Ishikawa (cell line): ENCODE results near the gene IL19.

Experiments
- CEBPB ChIP-seq: IDR thresholded peaks from 2 replicates; pipeline ENCODE4 v1.6.1; 2012
- CREB1 ChIP-seq: IDR thresholded peaks from 2 replicates; pipeline ENCODE4 v1.6.1; 2012; ENCODE audit warnings: low read depth
- EGR1 ChIP-seq: IDR thresholded peaks from 2 replicates; pipeline ENCODE4 v1.6.1; 2012
- EP300 ChIP-seq: IDR thresholded peaks from 2 replicates; pipeline ENCODE4 v1.6.1; 2012; ENCODE audit warnings: borderline replicate concordance
- FOXM1 ChIP-seq: IDR thresholded peaks from 2 replicates; pipeline ENCODE4 v1.6.1; 2012; ENCODE audit warnings: low read depth, borderline replicate concordance
- NFIC ChIP-seq: IDR thresholded peaks from 2 replicates; pipeline ENCODE4 v1.6.1; 2012
- RAD21 ChIP-seq: IDR thresholded peaks from 2 replicates; pipeline ENCODE4 v1.6.1; 2012; ENCODE audit warnings: low read depth
- TAF1 ChIP-seq: IDR thresholded peaks from 2 replicates; pipeline ENCODE4 v1.6.1; 2012; ENCODE audit warnings: low read depth, mild to moderate bottlenecking
- TCF12 ChIP-seq: IDR thresholded peaks from 2 replicates; pipeline ENCODE4 v1.6.1; 2012; ENCODE audit warnings: low read depth
- TEAD4 ChIP-seq: IDR thresholded peaks from 2 replicates; pipeline ENCODE4 v1.6.1; 2012
- YY1 ChIP-seq: IDR thresholded peaks from 2 replicates; pipeline ENCODE4 v1.6.1; 2012; ENCODE audit warnings: low read depth
- ZBTB7A ChIP-seq: IDR thresholded peaks from 2 replicates; pipeline ENCODE4 v1.6.1; 2012; ENCODE audit warnings: low read depth
- TF ChIP-seq, protein P1 (sequence below): IDR thresholded peaks from 2 replicates; pipeline ENCODE4 v1.6.1; 2012; ENCODE audit warnings: low read depth, mild to moderate bottlenecking
- TF ChIP-seq, protein P2 (sequence below): IDR thresholded peaks from 2 replicates; pipeline ENCODE4 v1.6.1; 2012
- TF ChIP-seq, protein P3 (sequence below): IDR thresholded peaks from 2 replicates; pipeline ENCODE4 v1.6.1; 2012

IL19 gene

DNA sequence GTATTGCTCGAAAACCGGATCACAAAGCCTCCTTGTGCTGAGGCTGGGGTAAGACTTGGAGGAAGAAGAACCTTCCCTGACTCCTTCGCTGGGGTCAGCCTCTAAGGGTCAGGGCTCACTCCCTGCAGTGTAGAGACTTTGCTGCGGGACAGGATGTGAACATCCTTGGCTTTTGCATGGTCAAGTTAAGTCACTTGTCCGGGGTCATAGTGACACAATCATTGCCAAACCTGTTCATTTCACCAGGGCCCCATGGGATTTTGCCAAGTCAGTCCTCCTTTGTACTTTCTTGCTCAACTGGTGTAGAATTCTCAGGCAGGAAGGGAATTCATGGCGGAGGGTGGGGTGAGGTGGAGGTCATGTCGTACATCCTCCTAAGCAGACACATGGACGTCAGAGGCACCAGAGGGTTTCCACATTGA lies 26.4 kb downstream of the IL19 start:
- TF ChIP-seq ZBTB7A (no peak), YY1 (no peak), EGR1 (no peak), RAD21 (no peak), TEAD4 (no peak), TCF12 (no peak), TAF1 (no peak), EP300 (no peak), CREB1 (no peak)
- TF ChIP-seq, protein P1, sequence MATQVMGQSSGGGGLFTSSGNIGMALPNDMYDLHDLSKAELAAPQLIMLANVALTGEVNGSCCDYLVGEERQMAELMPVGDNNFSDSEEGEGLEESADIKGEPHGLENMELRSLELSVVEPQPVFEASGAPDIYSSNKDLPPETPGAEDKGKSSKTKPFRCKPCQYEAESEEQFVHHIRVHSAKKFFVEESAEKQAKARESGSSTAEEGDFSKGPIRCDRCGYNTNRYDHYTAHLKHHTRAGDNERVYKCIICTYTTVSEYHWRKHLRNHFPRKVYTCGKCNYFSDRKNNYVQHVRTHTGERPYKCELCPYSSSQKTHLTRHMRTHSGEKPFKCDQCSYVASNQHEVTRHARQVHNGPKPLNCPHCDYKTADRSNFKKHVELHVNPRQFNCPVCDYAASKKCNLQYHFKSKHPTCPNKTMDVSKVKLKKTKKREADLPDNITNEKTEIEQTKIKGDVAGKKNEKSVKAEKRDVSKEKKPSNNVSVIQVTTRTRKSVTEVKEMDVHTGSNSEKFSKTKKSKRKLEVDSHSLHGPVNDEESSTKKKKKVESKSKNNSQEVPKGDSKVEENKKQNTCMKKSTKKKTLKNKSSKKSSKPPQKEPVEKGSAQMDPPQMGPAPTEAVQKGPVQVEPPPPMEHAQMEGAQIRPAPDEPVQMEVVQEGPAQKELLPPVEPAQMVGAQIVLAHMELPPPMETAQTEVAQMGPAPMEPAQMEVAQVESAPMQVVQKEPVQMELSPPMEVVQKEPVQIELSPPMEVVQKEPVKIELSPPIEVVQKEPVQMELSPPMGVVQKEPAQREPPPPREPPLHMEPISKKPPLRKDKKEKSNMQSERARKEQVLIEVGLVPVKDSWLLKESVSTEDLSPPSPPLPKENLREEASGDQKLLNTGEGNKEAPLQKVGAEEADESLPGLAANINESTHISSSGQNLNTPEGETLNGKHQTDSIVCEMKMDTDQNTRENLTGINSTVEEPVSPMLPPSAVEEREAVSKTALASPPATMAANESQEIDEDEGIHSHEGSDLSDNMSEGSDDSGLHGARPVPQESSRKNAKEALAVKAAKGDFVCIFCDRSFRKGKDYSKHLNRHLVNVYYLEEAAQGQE = no peak
- TF ChIP-seq, protein P2, sequence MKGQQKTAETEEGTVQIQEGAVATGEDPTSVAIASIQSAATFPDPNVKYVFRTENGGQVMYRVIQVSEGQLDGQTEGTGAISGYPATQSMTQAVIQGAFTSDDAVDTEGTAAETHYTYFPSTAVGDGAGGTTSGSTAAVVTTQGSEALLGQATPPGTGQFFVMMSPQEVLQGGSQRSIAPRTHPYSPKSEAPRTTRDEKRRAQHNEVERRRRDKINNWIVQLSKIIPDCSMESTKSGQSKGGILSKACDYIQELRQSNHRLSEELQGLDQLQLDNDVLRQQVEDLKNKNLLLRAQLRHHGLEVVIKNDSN = no peak

DNA sequence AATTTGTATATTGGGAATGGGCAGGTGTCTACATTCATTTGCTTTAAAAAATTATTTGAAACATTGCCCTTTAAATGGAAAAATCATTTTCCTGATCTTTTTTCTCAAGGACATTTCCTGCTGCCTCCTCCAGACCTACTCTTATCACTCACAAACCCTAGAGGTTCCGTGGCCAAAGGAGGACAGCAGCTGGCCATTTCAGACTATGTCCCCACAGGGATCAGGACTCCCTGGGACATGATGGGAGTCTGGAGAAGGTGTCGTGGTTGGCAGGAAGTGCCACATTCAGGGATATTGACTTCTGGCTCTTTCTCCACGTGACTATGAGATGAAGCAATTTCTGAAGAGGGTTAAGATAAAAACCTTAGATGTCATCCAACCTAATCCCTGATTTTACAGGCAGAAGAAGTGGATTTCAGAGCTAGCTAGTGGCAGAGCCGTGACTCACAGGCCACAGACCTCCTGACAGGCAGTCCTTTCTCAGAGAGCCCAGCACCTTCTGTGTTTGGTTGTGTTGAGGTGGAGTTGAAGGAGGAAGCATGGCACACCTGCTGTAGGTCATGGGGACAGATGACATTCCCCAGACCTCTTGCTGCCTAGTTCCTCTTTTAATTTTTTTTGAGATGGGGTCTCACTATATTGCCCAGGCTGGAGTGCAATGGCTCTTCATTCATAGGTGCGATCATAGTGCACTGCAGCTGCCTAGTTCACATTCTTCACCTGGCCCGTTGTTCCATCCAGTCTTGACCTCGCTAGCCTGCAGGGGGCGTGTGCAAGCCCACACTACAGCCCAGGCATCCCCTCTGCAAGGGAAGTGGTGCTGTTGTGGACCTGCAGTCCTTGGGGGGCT lies 27.2 kb downstream of the IL19 start:
- TF ChIP-seq RAD21 = peak; percentile 39; the same call in 1 of the 2 replicates
- no peak for TF ChIP-seq EP300

DNA sequence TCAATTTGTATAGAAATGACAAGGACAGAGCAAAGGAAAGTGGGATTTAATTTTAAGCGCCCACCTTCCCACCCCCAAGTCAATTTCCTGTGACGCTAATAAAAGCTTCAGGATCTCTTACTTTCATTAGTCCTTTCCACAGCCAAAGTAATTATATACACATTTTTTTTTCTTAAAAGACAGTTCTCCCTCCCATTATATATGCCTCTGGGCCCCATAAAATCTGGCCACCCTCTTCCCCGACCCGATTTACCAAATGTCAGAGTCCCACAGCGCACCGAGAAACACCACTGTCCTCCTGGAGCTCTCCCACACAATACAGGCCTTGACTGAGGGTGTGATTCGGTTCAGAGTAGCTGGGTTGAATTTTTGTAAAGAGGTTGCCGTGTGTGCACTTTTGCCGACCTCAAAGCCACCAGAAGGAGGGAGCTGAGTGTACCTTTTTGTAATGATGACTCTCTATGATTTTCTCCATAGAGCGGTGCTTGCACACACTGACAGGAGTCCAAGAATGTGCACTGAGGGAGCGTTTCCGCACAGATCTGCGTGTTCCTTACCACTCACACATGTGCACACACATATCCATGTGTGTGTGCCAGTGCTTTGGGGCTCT lies 27.9 kb downstream of the IL19 start:
- TF ChIP-seq, protein P1 = no peak
- TF ChIP-seq TCF12 (no peak), EGR1 (no peak), ZBTB7A (no peak), CEBPB (no peak), RAD21 (no peak), NFIC (no peak), CREB1 (no peak), YY1 (no peak), TAF1 (no peak), EP300 (no peak)
- TF ChIP-seq, protein P2 = no peak
- TF ChIP-seq, protein P3, sequence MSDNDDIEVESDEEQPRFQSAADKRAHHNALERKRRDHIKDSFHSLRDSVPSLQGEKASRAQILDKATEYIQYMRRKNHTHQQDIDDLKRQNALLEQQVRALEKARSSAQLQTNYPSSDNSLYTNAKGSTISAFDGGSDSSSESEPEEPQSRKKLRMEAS = no peak

DNA sequence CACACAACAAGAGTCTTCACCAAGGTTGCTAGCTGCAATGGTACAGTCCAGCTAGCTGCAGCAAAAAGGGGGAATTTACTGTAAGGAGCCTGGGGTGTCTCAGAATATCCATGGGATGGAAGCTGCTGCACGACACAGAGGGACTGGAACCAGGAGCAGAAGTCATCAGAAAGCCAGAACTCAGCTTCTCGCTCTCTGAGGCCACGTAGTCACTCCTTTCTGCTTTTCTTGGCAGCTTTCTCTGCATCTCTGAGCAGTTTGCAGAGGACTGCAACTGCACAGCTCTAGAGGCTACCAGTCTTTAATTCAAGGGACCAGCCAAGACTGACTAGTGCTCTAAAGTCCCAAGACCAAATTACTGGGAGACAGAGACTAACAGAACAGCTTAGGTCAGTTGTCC lies 28.7 kb downstream of the IL19 start:
- TF ChIP-seq FOXM1 = no peak

DNA sequence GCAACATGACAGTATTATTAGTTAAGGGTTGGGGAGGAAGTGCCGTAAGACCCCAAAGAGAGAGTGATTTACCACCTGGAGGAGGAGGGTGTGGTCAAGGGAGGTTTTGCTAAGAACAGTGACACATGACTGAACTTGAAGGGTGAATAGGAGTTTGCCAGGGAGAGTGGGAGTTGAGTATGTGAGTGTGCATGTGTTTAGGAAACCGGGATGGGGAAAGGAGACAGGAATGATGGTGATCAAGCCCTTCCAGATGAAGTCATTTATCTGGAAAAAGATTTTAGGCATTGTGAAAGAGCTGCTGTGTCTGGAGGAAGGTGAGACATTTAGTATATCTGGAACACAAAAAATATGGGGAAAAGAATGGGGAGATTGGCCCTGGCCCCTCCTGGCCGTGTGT lies 29.8 kb downstream of the IL19 start:
- no peak for TF ChIP-seq YY1
- no peak for TF ChIP-seq FOXM1
- no peak for TF ChIP-seq TAF1
- TF ChIP-seq, protein P2 = no peak
- TF ChIP-seq, protein P3 = no peak
- no peak for TF ChIP-seq CEBPB
- no peak for TF ChIP-seq TCF12
- TF ChIP-seq EGR1 = no peak
- TF ChIP-seq ZBTB7A = no peak
- TF ChIP-seq RAD21 = no peak
- TF ChIP-seq TEAD4 = no peak
- TF ChIP-seq EP300 = no peak
- no peak for TF ChIP-seq CREB1
- TF ChIP-seq, protein P1 = no peak
- no peak for TF ChIP-seq NFIC
